ENCODE results near the gene GNB1L. TPM values are rescaled to one million over a fixed set of nuclear protein-coding genes. Genes with fewer than 3 reads are reported as not detected.

GNB1L gene
- total and polyA plus RNA-seq, 2 of the 13 experiments (the other 11 are each of a cell fraction or from before 2014, with no cell fraction given): 2.5 to 7.4 TPM

- TF ChIP-seq HDAC1 (CRISPR knock-in tag; IDR thresholded peaks at IDR 0.05) (peak; percentile 25; the same call in 1 of the 2 replicates), SAP130 (CRISPR knock-in tag; IDR thresholded peaks at IDR 0.05; ENCODE audit: low read depth) (peak; percentile 54), ZNF800 (CRISPR knock-in tag; IDR thresholded peaks at IDR 0.05) (0 out of 2 replicates have a peak, but pooled peaks have one; percentile 34), SOX6 (IDR thresholded peaks at IDR 0.05) (no peak), SOX6 (CRISPR knock-in tag; IDR thresholded peaks at IDR 0.05) (peak; percentile 31; the same call in 1 of the 2 replicates), SPEN (CRISPR knock-in tag; IDR thresholded peaks at IDR 0.05; ENCODE audit: low read depth) (peak; percentile 26; the same call in 1 of the 2 replicates), RCOR2 (CRISPR knock-in tag; IDR thresholded peaks at IDR 0.05) (peak; percentile 56; the same call in 1 of the 2 replicates), XRCC5 (optimal IDR thresholded peaks at IDR 0.05; ENCODE audit: low read length) (peak; percentile 38), ZNF501 (CRISPR knock-in tag; IDR thresholded peaks at IDR 0.05) (0 out of 2 replicates have a peak, but pooled peaks have one; percentile 0), NCOR1 (IDR thresholded peaks at IDR 0.05; ENCODE audit: borderline replicate concordance, low read length) (peak; percentile 53; the same call in 1 of the 2 replicates), MIXL1 (CRISPR knock-in tag; IDR thresholded peaks at IDR 0.05) (peak; percentile 47; the same call in 1 of the 2 replicates), PAWR (CRISPR knock-in tag; IDR thresholded peaks at IDR 0.05; ENCODE audit: borderline replicate concordance) (no peak), ZNF354B (CRISPR knock-in tag; IDR thresholded peaks at IDR 0.05) (no peak)
Observed at GRCh38 chr22:19840955-19841640, 13.6 kb downstream of the GNB1L start (continued).

Measured in HepG2 (cell line).